Suprapubic skin (tissue), 4 donors: ENCODE results near the gene RAD51AP1. TPM values are rescaled to one million over a fixed set of nuclear protein-coding genes. Genes with fewer than 3 reads are reported as not detected.
"Not testable (repeated sequence)": the region's sequence is repeated elsewhere in the genome, so short reads cannot be mapped to it uniquely, and the experiment has no call there.

ENCODE experiments used
- DNase-seq, 2 donors: peaks; one replicate each; pipeline ENCODE4 v3.0.0-alpha.2; 2019; ENCODE audit warnings: low spot score in 2 of 2
- H3K27ac ChIP-seq: fragments of 200-600 bp; sonication (generic); one replicate; pipeline ENCODE4 v1.5.1; 2019
- H3K27me3 ChIP-seq: fragments of 200-600 bp; sonication (generic); one replicate; pipeline ENCODE4 v1.5.1; 2019
- H3K36me3 ChIP-seq: fragments of 200-600 bp; sonication (generic); one replicate; pipeline ENCODE4 v1.5.1; 2019
- H3K4me1 ChIP-seq: fragments of 200-600 bp; sonication (generic); one replicate; pipeline ENCODE4 v1.5.1; 2019
- H3K4me3 ChIP-seq: fragments of 200-600 bp; sonication (generic); one replicate; pipeline ENCODE4 v1.5.1; 2019; ENCODE audit warnings: mild to moderate bottlenecking
- H3K9me3 ChIP-seq: fragments of 200-600 bp; sonication (generic); one replicate; pipeline ENCODE4 v1.5.1; 2019
- EP300 ChIP-seq: sonication (generic); formaldehyde crosslinking; IDR thresholded peaks from one replicate; pipeline ENCODE4 v1.6.1; 2017; ENCODE audit warnings: antibody characterized with exemption
- POLR2A ChIP-seq, 2 donors: fragments of 450-650 bp; IDR thresholded peaks; one replicate each; pipeline ENCODE4 v1.6.1; 2017; ENCODE audit warnings: antibody characterized with exemption in 2 of 2, mild to moderate bottlenecking in 2 of 2, moderate library complexity in 2 of 2
- POLR2AphosphoS5 ChIP-seq, 3 donors: sonication (generic); formaldehyde crosslinking; IDR thresholded peaks; one replicate each; pipeline ENCODE4 v1.6.1; 2017; ENCODE audit warnings: antibody characterized with exemption in 3 of 3
- WGBS: methylation state at CpG from one replicate; pipeline ENCODE4 v1.1.5; 2018; 5-methylcytosine and 5-hydroxymethylcytosine counted together
- total RNA-seq, 4 donors: library from RNA; depleted of rRNA; stranded (reverse); fragments of >200 nt; gene quantifications; one replicate each; pipeline ENCODE4 v1.1.0, GENCODE V29; 2016
- TF ChIP-seq, protein P1 (sequence below), 2 donors: fragments of 200-600 bp in 1 of 2; fragments of 450-650 bp in 1 of 2; sonication (generic) in 1 of 2; IDR thresholded peaks; one replicate each; pipeline ENCODE4 v1.5.1; 2016 to 2019; ENCODE audit warnings: antibody characterized with exemption in 2 of 2, mild to moderate bottlenecking in 1 of 2, moderate library complexity in 1 of 2

The RAD51AP1 gene
- total RNA-seq, 4 donors from 2014 or later: 1.6 to 6.6 (median 3.2) TPM

DNA sequence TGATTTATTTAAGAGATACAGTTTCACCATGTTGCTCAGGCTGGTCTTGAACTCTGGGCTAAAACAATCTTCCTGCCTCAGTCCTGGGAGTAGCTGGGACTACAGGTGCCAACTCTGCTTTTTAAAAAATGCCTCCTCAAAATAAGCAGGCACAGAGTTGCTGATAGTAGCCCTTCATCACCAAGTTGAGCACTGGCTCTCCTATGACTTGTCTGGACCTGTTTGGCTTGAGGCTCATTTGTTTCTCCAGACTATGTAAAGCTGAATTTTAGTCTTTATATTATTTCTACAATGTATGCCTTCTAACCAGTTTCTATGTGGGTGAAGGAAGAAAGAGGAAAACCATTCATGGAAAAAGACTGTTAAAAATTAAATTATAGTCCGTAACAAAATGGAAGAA is 39.5 kb upstream of the RAD51AP1 start:
- no peak overlapping the region for H3K4me3 ChIP-seq
- 95% methylated on average over 1 of the region's 1 CpG for WGBS
- H3K4me1 ChIP-seq: no peaks in the 10 kb centered on the region
- H3K36me3 ChIP-seq: peaks cover 59% of the 10 kb centered on the region
- H3K27me3 ChIP-seq: no peaks in the 10 kb centered on the region
- no peak for DNase-seq
- TF ChIP-seq EP300: no peak
- no peak for TF ChIP-seq POLR2AphosphoS5 (IDR thresholded peaks at IDR 0.05)
- no peak for TF ChIP-seq POLR2A (IDR thresholded peaks at IDR 0.05)
- TF ChIP-seq, protein P1, sequence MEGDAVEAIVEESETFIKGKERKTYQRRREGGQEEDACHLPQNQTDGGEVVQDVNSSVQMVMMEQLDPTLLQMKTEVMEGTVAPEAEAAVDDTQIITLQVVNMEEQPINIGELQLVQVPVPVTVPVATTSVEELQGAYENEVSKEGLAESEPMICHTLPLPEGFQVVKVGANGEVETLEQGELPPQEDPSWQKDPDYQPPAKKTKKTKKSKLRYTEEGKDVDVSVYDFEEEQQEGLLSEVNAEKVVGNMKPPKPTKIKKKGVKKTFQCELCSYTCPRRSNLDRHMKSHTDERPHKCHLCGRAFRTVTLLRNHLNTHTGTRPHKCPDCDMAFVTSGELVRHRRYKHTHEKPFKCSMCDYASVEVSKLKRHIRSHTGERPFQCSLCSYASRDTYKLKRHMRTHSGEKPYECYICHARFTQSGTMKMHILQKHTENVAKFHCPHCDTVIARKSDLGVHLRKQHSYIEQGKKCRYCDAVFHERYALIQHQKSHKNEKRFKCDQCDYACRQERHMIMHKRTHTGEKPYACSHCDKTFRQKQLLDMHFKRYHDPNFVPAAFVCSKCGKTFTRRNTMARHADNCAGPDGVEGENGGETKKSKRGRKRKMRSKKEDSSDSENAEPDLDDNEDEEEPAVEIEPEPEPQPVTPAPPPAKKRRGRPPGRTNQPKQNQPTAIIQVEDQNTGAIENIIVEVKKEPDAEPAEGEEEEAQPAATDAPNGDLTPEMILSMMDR (IDR thresholded peaks at IDR 0.05): no peak
- H3K9me3 ChIP-seq: no peaks in the 10 kb centered on the region
- H3K27ac ChIP-seq: no peak overlapping the region

DNA sequence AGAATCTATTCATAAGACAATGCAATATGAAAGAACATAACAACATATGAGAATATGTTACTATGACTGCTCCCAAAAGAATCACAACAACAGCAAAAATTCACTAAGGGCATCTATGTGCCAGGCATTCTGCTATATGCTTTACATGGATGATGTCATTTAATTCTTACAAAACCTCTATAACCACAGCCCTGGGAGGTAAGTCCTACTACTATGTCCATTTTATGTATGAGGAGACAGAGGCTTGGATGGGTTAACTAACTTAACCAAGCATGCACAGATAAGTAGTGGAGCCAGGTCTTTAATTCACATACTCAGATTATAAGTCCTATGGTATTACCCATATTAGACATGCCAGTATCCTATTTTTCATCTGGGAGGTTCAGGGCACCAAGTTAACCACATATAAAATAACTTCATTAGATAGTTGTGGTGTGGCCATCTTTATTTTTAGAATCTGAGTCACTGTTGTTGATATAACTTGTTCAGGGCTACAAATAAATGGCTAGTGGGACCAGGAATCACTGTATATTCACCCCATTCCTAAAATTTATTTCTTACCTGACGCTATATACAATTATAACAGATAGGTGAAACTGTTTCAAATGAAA is 33.2 kb upstream of the RAD51AP1 start:
- no peaks in the 10 kb centered on the region for H3K4me1 ChIP-seq
- no peak for TF ChIP-seq EP300
- no peak for TF ChIP-seq POLR2A (IDR thresholded peaks at IDR 0.05)
- TF ChIP-seq, protein P1 (IDR thresholded peaks at IDR 0.05): no peak
- no peak for TF ChIP-seq POLR2AphosphoS5 (IDR thresholded peaks at IDR 0.05)
- H3K36me3 ChIP-seq: peaks cover 32% of the 10 kb centered on the region
- H3K9me3 ChIP-seq: no peaks in the 10 kb centered on the region
- H3K27ac ChIP-seq: no peak overlapping the region
- H3K4me3 ChIP-seq: no peak overlapping the region
- 94% methylated on average over 1 of the region's 1 CpG for WGBS
- DNase-seq: no peak
- no peaks in the 10 kb centered on the region for H3K27me3 ChIP-seq

- no peak for DNase-seq
- no peaks in the 10 kb centered on the region for H3K27me3 ChIP-seq
- no peaks in the 10 kb centered on the region for H3K9me3 ChIP-seq
- H3K4me1 ChIP-seq: no peaks in the 10 kb centered on the region
- 84% methylated on average over 3 of the region's 3 CpGs for WGBS
- H3K36me3 ChIP-seq: peaks cover 30% of the 10 kb centered on the region
- H3K27ac ChIP-seq: no peak overlapping the region
- TF ChIP-seq POLR2AphosphoS5 (IDR thresholded peaks at IDR 0.05): no peak
- no peak for TF ChIP-seq POLR2A (IDR thresholded peaks at IDR 0.05)
- no peak for TF ChIP-seq EP300
- TF ChIP-seq, protein P1 (IDR thresholded peaks at IDR 0.05): no peak
- no peak overlapping the region for H3K4me3 ChIP-seq
Measured at GRCh38 chr12:4506430-4506829, 32.3 kb upstream of the RAD51AP1 start.

GRCh38 chr12:4506870-4507269 is 31.8 kb upstream of the RAD51AP1 start:
- DNase-seq: no peak
- 85% methylated on average over 5 of the region's 5 CpGs for WGBS
- H3K4me3 ChIP-seq: no peak overlapping the region

DNA sequence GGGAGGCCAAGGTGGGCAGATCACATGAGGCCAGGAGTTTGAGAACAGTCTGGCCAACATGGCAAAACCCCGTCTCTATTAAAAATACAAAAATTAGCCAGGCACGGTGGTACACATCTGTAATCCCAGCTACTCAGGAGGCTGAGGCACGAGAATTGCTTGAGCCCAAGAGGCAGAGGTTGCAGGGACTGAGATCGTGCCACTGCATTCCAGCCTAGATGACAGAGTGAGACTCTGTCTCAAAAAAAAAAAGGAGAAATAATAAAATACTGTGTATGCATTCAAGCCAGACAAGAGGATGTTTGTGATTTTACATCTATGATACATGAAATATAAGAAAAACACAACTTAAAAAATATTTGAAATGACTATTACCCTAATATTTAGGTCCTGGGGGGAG is 30.2 kb upstream of the RAD51AP1 start:
- not testable (repeated sequence) for H3K27ac ChIP-seq, H3K4me1 ChIP-seq, H3K27me3 ChIP-seq, H3K4me3 ChIP-seq, DNase-seq, H3K9me3 ChIP-seq
- H3K36me3 ChIP-seq: peaks cover 21% of the 10 kb centered on the region
- WGBS: 96% methylated on average over 4 of the region's 4 CpGs

More at GRCh38 chr12:4506870-4507269, 31.8 kb upstream of the RAD51AP1 start:
- no peak overlapping the region for H3K27ac ChIP-seq
- no peaks in the 10 kb centered on the region for H3K9me3 ChIP-seq
- H3K36me3 ChIP-seq: peaks cover 25% of the 10 kb centered on the region
- no peaks in the 10 kb centered on the region for H3K27me3 ChIP-seq
- no peaks in the 10 kb centered on the region for H3K4me1 ChIP-seq
- TF ChIP-seq POLR2AphosphoS5 (IDR thresholded peaks at IDR 0.05) (no peak), EP300 (no peak), POLR2A (IDR thresholded peaks at IDR 0.05) (no peak)
- TF ChIP-seq, protein P1 (IDR thresholded peaks at IDR 0.05): no peak

GRCh38 chr12:4509269-4509668 is 29.4 kb upstream of the RAD51AP1 start:
- not testable (repeated sequence) for H3K9me3 ChIP-seq, H3K27me3 ChIP-seq, DNase-seq, H3K4me1 ChIP-seq, H3K4me3 ChIP-seq, H3K27ac ChIP-seq
- 62% methylated on average over 6 of the region's 12 CpGs for WGBS
- peaks cover 16% of the 10 kb centered on the region for H3K36me3 ChIP-seq
